GM21576 (cell line): Measurements from ENCODE around the gene SIGLEC11.
"Not testable (repeated sequence)": the region's sequence is repeated elsewhere in the genome, so short reads cannot be mapped to it uniquely, and the experiment has no call there.

Source experiments
- ATAC-seq: cut with Tn5 transposase; IDR thresholded peaks from one replicate; pipeline ENCODE4 v1.9.1; 2021; ENCODE audit warnings: mild to moderate bottlenecking, moderate library complexity; ENCODE audit not compliant: unreplicated experiment

Gene SIGLEC11

DNA sequence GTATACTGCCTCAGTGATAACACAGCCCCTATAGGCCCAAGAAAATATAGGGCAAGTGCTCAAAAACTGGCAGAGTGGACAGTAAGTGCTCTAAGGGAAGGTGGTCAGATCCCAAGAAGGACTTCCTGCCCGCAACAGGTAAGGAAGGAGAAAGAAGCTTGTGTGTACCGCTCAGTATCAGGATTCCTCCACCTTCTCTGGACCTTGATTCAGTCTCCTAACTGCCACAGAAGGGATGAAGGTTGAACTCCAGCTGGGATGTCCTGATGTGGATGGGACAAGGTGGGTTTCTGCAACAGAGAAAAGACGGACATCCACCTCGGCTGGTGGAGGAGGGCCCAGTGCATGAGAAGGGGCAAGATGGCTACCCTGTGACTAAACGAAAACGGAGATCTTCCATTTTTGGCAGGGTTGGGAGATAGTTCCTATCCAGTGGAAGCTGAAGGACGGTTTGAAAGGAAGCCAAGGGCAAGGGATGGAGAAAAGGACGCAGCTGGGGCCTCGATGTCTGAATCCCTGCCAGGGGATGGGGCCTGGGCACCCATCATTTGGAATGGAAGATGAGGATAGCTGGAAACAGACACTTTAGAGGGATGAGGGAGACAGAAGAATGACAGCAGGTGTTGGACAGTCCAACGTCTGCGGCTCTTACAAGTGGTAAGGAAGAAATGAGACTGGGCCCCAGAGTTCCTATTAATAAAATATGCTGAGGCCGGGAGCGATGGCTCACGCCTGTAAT, 33.3 kb downstream of the SIGLEC11 start:
- no peak for ATAC-seq

DNA sequence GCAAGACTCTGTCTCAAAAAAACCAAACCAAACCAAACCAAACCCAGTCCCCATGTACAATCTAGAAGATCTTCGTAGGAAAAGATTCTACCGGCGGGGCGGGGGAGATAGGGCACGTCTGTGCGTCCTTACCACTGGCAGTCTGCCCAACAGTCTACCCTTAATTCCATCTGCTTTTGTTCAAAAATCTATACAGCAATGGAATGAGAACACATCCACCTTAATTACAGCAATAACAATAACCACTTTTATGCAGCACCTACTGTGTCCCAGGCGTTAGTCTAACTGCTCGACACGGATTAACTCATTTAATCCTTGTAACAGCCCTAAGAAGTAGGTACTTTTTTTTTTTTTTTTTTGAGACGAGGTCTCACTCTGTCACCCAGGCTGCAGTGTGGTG, 34.5 kb downstream of the SIGLEC11 start:
- no peak for ATAC-seq

DNA sequence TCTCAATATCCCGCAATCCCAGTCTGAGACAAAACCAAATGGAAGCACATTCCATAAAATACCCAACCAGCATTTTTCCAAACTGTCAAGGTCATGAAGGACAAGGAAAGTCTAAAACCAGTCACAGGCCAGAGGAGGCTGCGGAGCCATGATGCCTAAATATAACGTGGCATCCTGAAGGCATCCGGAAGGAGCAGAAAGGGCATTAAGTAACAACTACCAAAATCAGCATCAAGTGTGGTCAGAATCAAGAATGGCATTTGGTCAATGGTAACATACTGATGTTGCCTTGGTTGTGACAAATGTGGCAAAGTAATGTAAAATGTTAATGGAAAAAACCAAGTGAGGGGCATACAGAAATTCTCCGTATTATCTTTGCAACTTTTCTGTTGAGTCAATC, 35.5 kb downstream of the SIGLEC11 start:
- no peak for ATAC-seq

GRCh38 chr19:49924881-49925210, 36.1 kb downstream of the SIGLEC11 start:
- not testable (repeated sequence) for ATAC-seq

DNA sequence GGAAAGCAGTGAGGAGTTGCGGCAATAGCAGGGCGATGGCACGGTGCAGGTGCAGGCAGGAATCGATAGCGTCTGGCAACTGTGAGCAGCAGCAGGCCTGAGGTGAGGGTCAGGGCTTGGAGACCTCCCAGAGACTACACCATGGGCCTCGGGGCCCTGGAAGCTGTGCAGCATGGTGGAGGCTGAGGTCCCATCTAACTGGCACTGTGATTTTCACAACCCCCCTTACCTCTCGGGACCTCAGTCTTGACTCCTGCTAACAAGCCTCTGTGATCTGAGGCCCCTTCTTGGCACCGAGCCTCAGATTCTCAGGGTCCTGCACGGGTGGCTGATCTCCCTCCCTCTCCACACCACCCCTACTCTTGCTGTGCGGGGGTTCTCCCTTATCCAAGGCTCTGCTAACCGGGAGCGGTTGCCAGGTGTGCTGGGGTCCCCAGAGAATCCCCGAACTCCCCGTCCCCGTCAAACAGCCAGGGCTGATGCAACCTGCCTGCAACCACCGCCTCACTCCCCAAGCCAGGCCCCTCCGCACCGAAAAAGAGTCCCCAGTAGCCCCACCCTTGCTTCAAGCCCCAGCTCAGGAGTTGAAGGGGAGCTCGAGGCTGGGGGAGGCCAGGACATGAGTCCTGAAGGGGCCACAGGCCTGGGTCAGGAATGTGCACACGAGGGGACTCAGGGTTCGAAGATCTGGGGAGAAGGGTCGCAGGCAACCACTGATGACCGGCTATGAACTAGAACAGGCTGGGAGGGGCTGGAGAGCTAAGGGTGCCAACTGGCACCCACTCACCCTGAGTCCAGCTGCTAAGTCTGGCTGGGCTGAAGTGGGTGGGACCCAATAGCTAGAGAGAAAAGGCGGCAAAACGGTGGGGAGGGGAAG, 36.7 kb downstream of the SIGLEC11 start:
- no peak for ATAC-seq

GRCh38 chr19:49923055-49924003, 37.6 kb downstream of the SIGLEC11 start:
- ATAC-seq, result no peak

DNA sequence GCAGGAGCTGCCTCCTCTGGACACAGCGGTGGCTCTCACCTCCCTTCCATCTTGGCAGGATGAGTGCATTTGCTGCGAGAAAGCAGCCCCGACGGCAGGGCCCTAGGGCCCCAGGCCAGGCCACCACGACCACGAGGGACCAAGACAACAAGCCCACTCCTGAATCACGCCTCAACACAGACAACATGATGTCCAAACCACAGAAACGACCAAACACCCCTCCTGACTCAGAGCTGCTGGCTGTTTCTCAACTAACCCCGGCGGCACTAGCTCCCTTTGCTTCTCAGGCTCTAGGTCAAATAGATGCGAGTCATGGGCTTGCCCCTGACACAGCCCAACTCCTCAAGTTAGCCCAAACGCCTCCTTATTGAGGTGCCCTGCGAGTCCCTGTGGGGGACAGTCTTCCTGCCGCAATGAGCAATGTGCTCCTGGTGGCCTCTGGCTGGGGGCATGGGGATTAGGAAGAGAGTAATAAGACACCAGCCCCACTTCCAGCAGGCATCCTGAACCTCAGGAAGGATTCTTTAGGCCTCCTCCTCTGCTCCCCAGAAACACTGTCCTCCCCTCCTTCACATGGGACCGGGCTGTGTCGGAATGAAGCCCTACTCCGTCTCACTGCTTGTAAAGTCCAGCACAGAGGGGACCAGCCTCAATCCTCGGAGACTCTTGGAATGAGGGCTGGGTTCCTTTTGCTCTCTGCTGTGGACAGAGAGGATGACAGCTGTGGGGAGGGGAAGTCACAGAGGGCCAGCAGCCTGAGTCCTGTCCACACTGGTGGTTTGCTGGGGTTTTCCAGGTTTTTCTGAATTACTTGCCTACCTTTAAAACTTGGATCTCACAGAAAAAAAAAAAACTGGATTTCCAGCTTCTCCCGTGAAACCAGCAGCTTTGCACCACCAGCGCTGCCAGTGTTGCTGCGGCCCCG, 38.8 kb downstream of the SIGLEC11 start:
- no peak for ATAC-seq

DNA sequence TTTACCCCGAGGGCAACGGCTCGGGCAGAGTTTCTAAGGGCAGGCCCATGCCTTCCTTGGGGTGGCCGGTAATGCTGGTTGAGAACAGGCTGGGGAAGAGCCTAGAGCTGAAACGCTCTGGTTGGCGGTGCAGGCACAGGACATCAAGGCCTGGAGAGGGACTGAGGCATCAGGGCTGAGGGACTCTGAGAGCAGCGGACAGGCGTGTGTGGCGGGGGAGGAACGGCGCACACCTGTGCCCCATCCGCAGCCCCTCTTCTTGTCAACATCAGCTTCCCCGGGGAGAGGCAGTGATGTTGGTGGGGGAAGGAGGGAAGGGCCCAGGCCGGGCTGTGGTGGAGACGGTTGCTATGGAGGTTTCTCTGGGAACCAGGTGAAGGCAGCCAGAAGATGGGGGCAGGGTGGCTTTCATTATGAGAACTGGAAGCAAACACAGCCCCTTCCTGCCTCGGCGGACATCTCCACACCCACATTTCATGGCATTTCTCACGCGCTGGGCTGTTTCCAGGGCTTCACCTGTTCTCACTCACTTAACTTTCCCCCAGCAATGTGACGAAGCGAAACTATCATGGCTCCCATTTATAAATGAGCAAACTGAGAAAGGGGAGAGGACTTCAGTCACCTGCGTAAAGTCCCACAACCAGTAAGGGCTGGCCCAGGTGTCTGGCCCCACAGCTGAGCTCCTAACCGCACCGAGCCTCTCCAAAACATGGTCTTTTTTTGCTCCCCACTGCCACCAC, 40.2 kb downstream of the SIGLEC11 start:
- no peak for ATAC-seq

DNA sequence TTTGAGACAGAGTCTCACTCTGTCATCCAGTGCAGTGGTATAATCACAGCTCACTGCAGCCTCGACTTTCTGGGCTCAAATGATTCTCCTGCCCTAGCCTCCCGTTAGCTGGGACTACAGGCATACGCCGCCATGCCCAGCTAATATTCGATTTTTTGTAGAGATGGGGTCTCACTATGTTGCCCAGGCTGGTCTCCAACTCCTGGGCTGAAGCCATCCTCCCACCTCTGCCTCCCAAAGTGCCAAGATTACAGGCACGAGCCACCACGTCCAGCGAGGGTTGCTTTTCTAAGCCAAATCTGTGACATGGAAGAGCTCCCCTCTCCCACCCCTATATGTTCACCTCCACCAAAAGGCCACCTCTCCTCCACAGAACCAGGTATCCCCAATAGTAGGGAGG, 42.9 kb downstream of the SIGLEC11 start:
- no peak for ATAC-seq

- no peak for ATAC-seq
Measured at GRCh38 chr19:49916839-49917733, 43.9 kb downstream of the SIGLEC11 start.

DNA sequence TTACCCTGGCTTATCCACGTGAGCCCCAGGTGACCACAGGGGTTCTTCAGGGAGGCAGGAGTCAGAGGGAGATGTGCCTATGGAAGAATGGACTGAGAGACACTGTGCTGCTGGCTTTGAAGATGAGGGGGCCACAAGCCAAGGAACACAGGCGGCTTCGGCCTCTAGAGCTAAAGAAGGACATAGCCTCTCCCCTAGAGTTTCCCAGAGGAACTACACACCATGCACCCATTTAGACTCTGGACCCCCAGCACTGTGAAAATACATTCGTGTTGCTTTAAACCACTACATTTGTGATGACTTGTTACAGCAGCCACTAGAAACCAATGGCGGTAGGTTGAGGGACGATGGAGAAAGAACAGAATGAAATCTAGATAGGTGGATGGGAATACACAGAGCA, 45.7 kb downstream of the SIGLEC11 start:
- ATAC-seq, result no peak

- no peak for ATAC-seq
Measured at GRCh38 chr19:49913720-49914119, 47.3 kb downstream of the SIGLEC11 start.

DNA sequence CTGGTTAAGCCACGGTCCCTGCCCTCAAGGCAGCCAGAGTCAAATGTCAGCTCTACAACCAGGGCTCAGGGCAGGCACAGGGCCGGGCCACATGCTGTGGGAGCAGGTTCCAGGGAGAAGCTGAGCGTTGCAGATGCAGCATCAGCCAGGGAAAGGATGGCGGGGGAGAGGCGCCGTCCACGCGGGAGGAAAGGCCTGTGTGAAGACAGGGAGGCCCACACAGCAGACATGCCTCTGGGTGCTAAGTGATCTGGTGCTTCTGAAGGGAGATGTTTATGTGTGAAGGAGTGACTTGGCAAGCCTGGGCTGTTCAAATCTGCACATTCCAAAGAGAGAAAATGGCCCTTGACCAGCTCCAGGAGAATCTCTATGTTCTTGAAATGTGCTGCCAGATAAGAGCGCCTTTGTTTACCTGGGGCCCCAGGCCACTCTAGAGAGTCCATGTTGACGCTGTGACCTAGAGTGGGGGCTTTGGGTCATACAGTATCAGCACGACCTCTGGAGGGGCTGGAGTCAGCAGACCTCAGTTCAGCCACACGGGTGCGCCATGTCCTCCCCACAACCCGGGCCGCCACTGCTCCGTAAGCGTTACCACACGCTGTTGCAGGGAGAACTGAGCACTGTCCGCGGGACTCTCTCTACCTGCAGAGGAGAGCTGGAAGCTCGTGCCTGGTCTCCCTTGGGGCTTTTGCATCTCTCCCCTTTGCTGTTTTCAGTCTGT, 47.8 kb downstream of the SIGLEC11 start:
- no peak for ATAC-seq

GRCh38 chr19:49911381-49912145, 49.4 kb downstream of the SIGLEC11 start:
- ATAC-seq, result no peak

GRCh38 chr19:49910179-49910578, 50.8 kb downstream of the SIGLEC11 start:
- no peak for ATAC-seq

- ATAC-seq, result no peak
Measured at GRCh38 chr19:49908480-49909420, 52.2 kb downstream of the SIGLEC11 start.
